ENCODE measurements around the gene TCEANC2.

GRCh38 chr1:54152696-54153095 lies 99.3 kb downstream of the TCEANC2 start, which contains the start of gene CDCP2:
- no peak for TF ChIP-seq TCF12 (IDR thresholded peaks at IDR 0.05; ENCODE audit: low read depth)
- no peak for TF ChIP-seq CEBPB (IDR thresholded peaks at IDR 0.05)
- TF ChIP-seq ZBTB7A (IDR thresholded peaks at IDR 0.05; ENCODE audit: low read depth): no peak
- no peak for TF ChIP-seq CREB1 (IDR thresholded peaks at IDR 0.05; ENCODE audit: low read depth)
- no peak for TF ChIP-seq MAX (IDR thresholded peaks at IDR 0.05)
- TF ChIP-seq TAF1 (IDR thresholded peaks at IDR 0.05; ENCODE audit: low read depth): no peak
- no peak for TF ChIP-seq RAD21 (IDR thresholded peaks at IDR 0.05; ENCODE audit: low read depth)
- TF ChIP-seq EGR1 (IDR thresholded peaks at IDR 0.05): no peak
- TF ChIP-seq NFIC (IDR thresholded peaks at IDR 0.05): no peak
- TF ChIP-seq REST (IDR thresholded peaks at IDR 0.05; ENCODE audit: low read depth): no peak
- TF ChIP-seq TEAD4 (IDR thresholded peaks at IDR 0.05): no peak

Measured in Ishikawa (cell line).